ENCODE measurements around the gene RBM19.

Gene RBM19

DNA sequence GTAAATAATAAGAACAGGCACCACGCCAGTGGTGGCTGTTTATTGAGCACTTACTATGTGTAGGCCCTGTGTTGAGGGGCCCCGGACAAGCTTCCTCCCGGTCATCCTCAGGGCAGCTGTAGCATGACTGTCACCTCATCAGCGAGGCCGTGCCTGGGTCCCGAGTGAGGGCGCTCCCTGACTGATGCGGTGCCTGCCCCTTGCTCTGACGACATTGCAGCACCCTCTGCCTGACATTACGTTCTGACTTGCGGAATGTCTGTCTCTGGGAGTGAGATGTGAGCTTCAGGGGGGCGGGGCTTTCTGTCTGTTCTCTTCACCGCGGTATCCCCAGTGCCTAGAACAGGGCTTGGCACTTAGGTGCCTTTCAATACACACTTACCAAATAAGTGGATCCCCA, 167.6 kb downstream of the RBM19 start:
- no peak for DNase-seq

GRCh38 chr12:113797535-113797868, 168.6 kb downstream of the RBM19 start:
- DNase-seq: no peak

- DNase-seq: no peak
Measured at GRCh38 chr12:113796852-113797534, 169.1 kb downstream of the RBM19 start.

DNA sequence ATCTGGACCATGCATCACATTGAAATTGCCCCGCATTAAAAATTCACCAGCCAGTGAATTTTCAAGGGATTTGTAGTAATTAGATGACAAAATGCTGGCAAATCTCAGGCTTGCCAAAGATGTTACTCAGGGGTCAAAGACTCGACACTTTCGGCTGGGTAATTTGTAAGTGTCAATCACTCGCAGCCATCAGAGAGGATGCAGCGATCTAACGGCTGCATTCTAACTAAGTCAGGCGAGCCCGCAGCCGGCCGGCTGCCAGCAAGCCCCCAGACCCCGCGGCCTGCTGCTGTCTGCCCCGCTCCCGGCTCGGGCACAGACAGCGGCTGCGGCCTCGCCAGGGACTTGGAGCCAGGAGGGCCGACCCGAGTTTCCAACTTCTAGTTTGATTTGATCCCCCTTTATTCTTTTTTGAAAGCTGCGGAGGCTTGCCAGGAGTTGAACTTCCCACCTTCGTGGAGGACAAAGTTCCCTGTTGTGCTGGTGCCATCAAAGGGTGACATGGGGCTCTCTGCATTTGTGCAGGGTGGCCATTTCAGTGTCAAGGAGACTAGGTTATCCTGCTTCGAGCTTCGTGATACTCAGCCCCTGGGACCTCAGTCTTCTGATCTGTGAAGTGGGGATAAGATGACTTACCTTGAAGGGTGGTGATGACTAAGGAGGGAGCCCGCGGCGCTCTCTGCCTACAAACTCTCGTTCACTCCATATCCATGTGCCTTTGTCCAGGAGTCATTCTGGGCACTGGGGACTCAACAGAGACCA, 169.9 kb downstream of the RBM19 start:
- DNase-seq: no peak

DNA sequence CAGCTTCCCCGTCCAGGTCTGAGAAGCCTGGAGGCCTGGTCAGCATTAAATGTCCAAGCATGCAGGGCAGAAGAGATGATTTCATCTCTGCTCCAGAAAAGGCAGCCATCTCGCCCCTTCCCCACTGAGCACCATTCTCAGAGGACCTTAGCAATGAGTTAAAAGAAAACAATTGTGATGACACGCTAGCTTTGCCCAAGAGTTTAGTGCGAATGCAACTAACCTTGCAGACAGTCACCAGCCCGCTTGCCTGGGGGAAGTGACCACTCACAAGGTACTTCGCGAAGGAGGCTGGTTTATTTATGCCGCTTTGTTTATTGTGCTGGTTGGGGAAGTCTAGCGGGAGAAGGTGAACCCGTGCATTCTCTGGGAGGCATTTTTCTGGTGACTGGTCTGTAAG, 170.7 kb downstream of the RBM19 start:
- no peak for DNase-seq

DNA sequence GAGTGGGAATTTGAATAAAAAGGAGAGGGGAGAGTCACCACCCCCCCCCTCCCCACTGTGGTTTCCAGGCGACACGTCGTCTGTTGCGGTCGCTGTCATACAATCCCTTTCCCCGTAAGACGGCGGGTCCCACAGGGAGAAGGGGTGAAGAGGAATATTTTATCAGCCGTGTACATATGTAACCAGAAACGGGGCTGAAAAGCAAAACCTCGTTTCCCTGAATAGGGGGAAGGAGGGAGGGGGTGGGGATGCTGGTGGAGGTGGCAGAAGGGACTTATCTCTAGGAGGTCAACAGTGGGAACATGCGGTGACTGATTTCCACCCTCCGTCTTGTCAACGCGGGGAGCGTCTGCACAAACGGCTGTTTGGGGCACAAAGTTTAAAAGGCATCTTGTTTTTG, 171.4 kb downstream of the RBM19 start:
- DNase-seq: no peak

GRCh38 chr12:113793250-113793649, 172.9 kb downstream of the RBM19 start:
- DNase-seq: no peak

- DNase-seq: no peak
Measured at GRCh38 chr12:113792450-113792849, 173.7 kb downstream of the RBM19 start.

GRCh38 chr12:113788020-113788856, 177.9 kb downstream of the RBM19 start:
- peak in 1 of 3 donors; percentile 3 for DNase-seq

DNA sequence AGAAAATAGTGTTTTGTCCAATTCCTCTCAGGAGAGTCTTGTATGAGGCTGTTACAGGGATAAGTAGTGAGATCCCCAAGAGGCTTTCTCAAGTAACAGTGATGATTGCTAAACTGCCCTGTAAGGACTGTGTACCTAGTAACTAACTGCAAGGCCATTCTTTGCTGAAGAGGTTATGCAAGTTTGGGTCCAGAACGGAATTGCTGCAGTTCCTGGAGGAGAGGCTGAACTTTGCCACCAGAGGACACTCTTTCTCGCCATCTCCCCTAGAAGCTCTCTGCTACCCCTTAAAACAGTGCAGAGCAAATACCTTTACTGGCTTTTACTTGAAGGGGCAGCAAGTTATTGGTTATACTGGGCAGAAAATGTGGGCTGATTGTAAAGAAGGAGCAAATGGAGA, 180.0 kb downstream of the RBM19 start:
- no peak for DNase-seq

DNA sequence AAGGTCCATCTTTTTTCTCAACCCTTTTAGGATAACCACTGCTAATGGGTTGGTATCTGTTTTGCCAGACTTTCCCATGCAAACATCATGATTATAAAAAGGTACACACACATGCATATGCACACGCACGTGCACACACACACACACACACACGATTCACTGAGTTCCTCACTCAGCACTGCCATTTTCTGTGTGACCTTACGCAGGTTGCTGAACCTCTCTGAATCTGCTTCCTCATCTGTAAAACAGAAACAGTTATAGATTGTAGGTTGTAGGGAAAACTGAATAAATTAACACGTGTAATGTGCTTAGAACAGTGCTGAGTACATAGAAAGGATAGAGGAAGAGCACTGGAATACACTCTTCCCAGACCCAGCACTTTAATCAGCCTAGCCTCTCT, 182.3 kb downstream of the RBM19 start:
- DNase-seq: no peak

- no peak for DNase-seq
Measured at GRCh38 chr12:113782873-113783272, 183.3 kb downstream of the RBM19 start.

DNA sequence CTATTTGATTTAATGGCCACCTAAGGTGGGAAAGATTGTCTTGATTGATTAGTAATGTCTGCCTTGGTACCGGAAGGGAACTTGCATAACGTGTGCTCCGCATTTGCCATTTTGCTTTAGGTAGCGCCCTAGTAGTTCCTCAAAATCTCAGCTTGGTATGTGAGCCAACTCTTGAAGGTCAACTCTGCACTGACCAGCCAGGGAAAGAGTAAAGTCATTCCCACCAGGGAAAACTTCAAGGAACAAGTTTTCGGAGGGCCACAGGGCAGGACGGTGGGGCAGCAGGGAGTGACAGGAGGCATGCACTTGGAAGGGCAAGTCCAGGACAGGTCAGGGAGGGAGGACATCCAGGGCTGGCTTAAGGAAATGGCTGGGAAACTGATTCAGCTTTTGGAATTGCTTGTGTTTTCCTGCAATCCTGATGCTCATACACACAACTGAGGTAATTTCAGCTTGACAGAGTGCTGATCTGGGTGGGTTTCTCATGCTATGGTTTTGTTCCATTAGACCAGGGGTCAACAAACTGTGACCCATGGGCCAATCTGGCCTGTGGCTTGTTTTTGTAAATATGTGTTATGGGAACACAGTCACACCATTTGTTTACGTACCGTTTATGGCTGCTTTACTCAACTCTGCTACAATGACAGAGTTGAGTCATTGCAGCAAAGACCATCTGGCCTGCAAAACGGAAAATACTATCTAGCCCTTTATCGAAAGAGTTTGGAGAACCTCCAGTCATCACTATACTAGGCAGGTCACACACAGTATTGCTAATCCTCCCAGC, 184.5 kb downstream of the RBM19 start:
- no peak for DNase-seq

DNA sequence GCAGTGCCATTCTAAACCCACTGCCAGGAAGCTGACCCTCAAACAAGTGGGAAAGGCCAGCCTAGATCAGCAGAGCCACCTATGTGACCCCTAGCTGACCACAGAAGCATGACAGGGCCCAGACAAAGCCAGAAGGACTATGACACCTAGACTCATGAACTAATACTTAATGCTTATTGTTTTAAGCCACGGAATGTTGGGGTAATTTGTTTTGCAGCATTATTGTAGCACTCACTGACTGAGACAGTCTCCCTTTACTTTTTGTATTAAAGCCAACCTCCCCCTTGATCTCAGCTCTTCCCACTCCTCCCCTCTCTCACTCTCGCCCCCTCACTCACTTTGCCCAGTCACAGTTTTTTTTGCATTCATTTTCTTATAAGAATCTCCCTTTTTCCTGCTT, 186.4 kb downstream of the RBM19 start:
- no peak for DNase-seq

GRCh38 chr12:113778432-113779132, 187.5 kb downstream of the RBM19 start:
- DNase-seq: no peak

DNA sequence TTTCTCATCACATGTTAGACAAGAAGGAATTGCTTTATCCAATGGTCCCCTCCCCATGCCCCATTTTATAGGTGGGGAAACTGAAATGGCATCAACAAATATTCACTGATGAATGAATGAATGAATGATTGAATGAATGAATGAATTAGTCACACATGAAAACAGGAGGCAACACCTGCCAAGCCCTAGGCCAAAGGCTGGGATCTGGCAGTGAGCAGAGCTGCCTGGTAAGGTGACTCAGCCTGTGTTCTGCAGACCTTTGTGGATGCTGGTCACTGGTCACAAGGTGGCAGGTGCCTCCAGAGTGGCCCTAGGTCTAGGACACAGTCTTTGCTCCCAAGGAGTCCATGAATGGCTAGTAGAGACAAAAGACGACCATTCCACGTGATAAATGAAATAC, 188.4 kb downstream of the RBM19 start:
- DNase-seq: no peak

DNA sequence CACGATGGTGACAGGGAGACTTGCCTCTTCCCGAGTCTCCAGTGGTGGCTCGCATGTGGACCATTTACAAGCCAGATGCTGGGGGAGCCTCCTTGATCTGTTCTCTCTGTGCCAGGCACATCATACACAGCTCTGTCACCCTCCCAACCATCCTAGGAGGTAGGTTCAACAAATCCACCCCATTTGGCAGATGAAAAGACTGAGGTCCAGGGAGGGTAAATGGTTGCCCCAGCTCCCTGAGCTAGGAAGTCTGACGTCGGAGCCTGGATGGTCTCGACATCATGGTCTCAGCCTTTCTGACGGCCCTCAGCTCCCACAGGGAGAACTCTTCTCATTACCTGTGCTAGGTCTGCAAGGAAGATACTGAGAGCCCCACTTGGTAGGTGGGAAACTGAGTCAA, 189.6 kb downstream of the RBM19 start:
- no peak for DNase-seq

DNA sequence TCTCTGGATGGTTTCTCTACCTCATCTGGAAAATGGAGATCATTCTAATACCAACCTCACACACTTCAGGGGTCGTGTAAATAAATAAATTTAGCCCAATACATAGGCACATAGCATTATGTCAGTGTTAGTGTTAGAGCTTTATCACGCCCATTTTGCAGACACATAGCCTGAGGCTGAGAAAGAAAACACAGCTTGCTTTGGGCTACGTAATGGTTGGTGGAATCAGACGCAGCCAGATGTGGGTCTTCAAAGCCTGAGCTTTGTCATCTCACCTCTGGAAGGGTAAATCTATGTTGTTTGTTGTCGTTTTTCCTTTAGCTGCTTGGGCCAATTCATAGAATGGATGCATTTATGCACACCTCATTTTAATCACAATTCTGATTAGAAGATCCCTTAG, 191.6 kb downstream of the RBM19 start:
- DNase-seq: no peak

DNA sequence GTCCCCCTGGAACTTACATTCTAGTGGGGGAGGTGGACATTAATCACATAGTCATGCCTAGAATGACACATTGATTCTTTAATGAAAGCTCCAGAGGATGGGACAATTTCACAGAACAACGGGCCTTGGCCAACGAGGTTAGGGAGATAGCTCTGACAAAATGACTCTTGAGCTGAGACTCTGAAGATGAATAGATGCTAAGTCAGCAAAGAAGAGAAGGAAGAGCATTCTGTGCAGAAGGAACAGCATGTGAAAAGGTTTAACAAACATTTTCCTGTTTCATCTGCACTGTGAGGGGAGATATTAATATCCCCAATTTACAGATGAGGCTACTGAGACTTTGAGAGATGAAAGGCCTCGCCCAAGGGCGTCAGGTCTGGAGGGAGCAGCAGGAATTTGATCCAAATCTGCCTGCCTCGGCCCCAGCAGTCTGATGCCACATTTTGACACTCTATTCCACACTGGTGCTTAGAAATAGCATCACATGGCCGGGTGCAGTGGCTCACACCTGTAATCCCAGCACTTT, 193.6 kb downstream of the RBM19 start:
- DNase-seq: no peak

- no peak for DNase-seq
Measured at GRCh38 chr12:113770389-113770865, 195.7 kb downstream of the RBM19 start.

- no peak for DNase-seq
Measured at GRCh38 chr12:113769305-113769704, 196.8 kb downstream of the RBM19 start.

GRCh38 chr12:113768850-113769249, 197.3 kb downstream of the RBM19 start:
- DNase-seq: no peak
